GM18511 (cell line): ENCODE data around the gene CDCA8.
"Not testable (repeated sequence)": the region's sequence is repeated elsewhere in the genome, so short reads cannot be mapped to it uniquely, and the experiment has no call there.

Experiments
- ATAC-seq: cut with Tn5 transposase; IDR thresholded peaks from one replicate; pipeline ENCODE4 v1.9.1; 2021; ENCODE audit warnings: mild to moderate bottlenecking, moderate library complexity; ENCODE audit not compliant: unreplicated experiment

The CDCA8 gene

GRCh38 chr1:37672136-37672870, 20.0 kb upstream of the CDCA8 start:
- no peak for ATAC-seq

GRCh38 chr1:37673920-37674319, 18.4 kb upstream of the CDCA8 start:
- ATAC-seq: no peak

DNA sequence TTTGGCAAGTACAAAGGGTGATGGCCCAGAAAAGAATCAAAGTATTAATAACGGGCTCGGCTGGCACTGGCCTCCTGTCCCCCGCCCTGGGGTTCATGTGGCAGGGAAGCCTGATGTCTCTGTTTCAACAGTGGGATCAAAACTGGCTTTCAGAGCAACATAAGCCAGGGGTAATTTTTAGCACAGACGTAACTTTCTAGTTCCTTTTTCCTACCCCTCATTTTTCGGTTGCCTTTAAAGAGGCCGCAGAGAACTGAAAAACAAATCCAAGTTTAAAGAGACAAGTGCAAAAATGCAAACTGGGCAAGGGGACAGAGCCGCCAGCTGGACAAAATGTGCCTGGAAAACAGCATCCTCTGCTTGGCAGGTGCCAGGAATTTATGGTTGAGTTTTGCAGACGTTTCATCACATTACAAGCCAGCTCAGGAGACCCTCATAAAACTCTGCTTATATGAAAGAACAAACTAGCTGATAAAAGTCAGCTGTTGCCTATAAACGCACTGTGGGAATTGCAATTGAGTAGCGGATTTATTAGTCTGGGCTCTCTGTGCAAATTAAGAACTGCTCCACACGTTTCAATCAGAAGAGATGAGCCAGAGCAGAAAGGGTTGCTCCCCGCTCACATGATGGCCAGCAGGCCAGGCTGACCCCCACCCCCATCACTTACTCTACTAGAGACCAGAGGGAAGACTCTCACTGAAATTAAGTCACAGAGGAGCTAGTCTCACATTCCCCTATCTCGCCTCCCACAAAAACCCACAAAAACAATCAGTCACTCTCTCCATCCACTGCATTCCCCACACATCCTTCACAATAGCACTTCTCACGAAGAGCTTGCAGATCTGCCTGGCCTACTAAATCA, 15.8 kb upstream of the CDCA8 start:
- peak; percentile 51 for ATAC-seq

DNA sequence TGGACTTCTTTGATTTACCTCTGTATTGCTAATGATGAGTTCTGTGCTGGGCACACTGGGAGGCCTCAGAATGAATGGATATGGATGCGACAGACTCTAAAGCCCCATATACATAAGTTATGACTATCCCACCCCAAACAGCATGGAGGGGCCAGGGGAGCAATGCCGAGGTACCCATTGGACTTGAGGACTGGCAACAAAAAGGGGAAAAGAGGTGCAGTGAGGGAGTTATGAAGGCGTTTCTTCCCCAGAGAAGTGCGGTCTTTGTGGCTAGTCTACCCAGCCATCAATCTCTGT, 15.2 kb upstream of the CDCA8 start:
- no peak for ATAC-seq

- ATAC-seq: no peak
Measured at GRCh38 chr1:37677808-37678207, 14.5 kb upstream of the CDCA8 start.

GRCh38 chr1:37680933-37681332, 11.4 kb upstream of the CDCA8 start:
- no peak for ATAC-seq

GRCh38 chr1:37682334-37682987, 9.9 kb upstream of the CDCA8 start:
- ATAC-seq: no peak

GRCh38 chr1:37684182-37684581, 8.1 kb upstream of the CDCA8 start:
- ATAC-seq: not testable (repeated sequence)

- ATAC-seq: no peak
Measured at GRCh38 chr1:37685722-37686121, 6.6 kb upstream of the CDCA8 start.

DNA sequence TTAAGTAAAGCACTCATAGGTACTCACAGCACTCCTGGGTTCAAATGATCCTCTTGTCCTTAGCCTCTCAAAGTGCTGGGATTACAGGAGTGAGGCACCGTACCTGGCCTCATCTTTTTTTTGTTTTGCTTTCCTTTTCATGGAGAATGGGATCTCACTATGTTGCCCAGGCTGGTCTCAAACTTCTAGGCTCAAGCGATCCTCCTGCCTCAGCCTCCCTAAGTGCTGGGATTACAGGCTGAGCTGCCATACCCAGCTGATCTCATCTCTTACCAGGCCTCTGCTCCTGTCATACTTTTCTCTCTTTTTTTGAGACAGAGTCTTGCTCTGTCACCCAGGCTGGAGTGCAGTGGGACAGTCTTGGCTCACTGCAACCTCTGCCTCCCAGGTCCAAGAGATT, 4.6 kb upstream of the CDCA8 start:
- ATAC-seq: not testable (repeated sequence)

- ATAC-seq: no peak
Measured at GRCh38 chr1:37688926-37689325, 3.4 kb upstream of the CDCA8 start.

GRCh38 chr1:37691497-37692077, 729 bp upstream of the CDCA8 start:
- no peak for ATAC-seq

GRCh38 chr1:37692834-37693175, 489 bp downstream of the CDCA8 start:
- ATAC-seq: no peak

DNA sequence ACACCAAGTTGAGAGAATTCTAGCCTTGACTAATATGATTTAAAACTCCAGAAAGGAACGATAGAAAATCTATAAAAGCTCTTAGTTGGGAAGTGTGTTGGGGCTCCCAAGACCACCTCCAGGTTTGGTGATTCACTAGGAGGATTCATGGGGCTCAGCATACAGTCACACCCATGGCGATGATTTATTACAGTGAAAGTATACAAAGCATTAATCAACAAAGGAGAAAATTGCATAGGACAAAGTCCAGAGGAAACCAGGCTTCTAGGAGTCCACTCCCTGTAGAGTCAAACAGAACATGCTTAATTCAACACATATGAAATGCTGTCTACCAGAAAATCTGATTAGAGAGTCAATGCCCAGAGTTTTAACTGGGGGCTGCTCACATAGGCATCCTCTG, 4.8 kb downstream of the CDCA8 start:
- no peak for ATAC-seq

- no peak for ATAC-seq
Measured at GRCh38 chr1:37697737-37698136, 5.4 kb downstream of the CDCA8 start.

DNA sequence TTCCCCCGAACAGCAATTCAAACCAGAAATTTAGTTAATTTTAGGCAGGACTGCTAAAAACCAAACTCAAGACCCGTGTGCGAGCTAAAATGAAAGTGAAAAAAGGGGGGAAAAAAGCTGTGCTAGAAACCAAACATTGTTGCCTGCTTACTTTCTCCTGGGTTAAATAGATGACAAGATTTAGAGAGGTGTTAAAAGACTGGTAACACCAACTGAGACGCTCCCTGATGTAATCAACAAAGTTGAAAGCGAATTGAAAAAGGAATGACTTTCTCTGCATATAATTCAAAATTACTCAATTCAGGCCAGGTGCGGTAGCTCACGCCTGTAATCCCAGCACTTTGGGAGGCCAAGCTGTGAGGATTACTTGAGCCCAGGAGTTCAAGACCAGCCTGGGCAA, 6.8 kb downstream of the CDCA8 start:
- ATAC-seq: no peak

- ATAC-seq: no peak
Measured at GRCh38 chr1:37701051-37701450, 8.7 kb downstream of the CDCA8 start.

DNA sequence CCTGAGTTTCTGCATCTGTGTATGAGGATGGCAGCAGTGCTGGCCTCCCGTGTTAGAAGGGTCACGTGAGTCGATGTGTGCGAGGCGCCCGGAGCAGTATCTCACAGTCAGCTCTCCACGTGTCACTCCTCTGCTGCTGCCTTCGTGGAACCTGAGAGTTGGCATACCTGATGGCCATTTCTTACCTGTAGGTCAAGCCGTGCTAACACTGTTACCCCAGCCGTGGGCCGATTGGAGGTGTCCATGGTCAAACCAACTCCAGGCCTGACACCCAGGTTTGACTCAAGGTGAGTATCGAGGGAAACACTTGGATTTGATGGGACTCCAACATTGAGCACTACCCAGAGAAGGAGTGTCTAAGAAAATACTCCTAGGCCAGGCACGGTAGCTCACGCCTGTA, 10.7 kb downstream of the CDCA8 start:
- no peak for ATAC-seq

- no peak for ATAC-seq
Measured at GRCh38 chr1:37704966-37705365, 12.7 kb downstream of the CDCA8 start.

DNA sequence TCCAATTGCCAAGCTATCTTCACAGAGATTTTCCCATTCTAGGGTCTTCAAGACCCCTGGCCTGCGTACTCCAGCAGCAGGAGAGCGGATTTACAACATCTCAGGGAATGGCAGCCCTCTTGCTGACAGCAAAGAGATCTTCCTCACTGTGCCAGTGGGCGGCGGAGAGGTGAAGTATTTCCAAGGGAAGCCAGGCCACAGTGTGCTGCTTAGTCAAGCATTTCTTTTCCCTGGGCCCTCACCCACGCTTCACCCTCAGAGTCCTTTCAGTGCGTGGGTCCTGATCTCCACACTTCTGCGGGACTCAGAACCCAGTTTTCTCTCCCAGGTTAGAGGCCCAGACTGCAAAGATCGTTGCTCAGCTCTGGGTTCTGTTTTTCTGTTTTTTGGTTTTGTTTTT, 13.1 kb downstream of the CDCA8 start:
- ATAC-seq: no peak

DNA sequence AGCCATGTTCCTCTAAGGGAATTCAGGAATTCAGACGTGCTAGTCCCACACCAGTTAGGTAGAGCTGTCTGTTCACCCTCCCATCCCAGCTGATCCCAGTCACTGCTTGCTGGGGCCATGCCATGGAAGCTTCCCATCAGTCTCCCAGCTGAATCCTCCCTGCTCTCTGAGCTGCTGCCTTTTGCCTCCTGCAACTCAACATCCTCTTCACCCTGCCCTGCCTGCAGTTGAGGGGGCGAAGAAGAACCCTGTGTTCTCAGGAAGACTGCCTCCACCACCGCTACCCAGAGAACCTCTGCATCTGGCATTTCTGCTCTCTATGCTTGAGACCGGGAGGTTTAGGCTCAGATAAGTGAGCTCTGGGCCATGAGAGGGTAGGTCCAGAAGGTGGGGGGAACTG, 16.2 kb downstream of the CDCA8 start:
- ATAC-seq: no peak

DNA sequence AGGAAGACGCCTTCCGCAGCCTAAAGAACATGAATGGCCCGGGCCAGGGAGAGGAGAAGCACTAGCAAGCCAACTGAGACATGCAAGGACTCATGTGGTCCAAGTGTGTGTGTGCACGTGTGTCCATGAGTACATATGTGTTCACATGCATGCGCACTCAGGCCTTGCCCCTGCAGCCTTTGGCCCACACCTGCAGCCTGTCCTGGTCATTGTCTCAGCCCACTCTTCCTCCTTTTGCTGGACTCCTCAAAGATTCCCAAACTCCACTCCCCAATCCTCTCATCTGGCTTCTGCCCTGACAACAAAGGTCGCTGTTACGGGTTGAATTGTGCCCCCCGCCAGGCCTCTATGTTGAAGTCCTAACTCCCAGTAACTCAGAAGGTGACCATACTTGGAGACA, 21.9 kb downstream of the CDCA8 start:
- ATAC-seq: no peak
